Trophoblast cell (in vitro differentiated cells and primary cell): ENCODE data around the gene CYB5B.

Experiments
- DNase-seq, 2 donors: peaks; one replicate each; pipeline ENCODE4 v3.0.0-alpha.2; 2016
- H2AFZ ChIP-seq: 2 replicates; pipeline ENCODE4 v1.6.1; 2013; ENCODE audit warnings: low read length, moderate library complexity, mild to moderate bottlenecking; ENCODE audit not compliant: insufficient read depth, poor library complexity
- H2AK5ac ChIP-seq: 2 replicates; pipeline ENCODE4 v1.6.1; 2013; ENCODE audit warnings: mild to moderate bottlenecking, low read length
- H2BK120ac ChIP-seq: 2 replicates; pipeline ENCODE4 v1.6.1; 2013; ENCODE audit warnings: low read length, mild to moderate bottlenecking, moderate library complexity; ENCODE audit not compliant: insufficient read depth, poor library complexity
- H2BK12ac ChIP-seq: 2 replicates; pipeline ENCODE4 v1.6.1; 2013; ENCODE audit warnings: mild to moderate bottlenecking, low read length, moderate library complexity
- H2BK5ac ChIP-seq: 2 replicates; pipeline ENCODE4 v1.6.1; 2013; ENCODE audit warnings: low read length, low read depth, moderate library complexity, mild to moderate bottlenecking; ENCODE audit not compliant: poor library complexity
- H3K14ac ChIP-seq: 2 replicates; pipeline ENCODE4 v1.6.1; 2013; ENCODE audit warnings: mild to moderate bottlenecking, low read length
- H3K18ac ChIP-seq: 2 replicates; pipeline ENCODE4 v1.6.1; 2013; ENCODE audit warnings: mild to moderate bottlenecking, low read length
- H3K23ac ChIP-seq: 2 replicates; pipeline ENCODE4 v1.6.1; 2013; ENCODE audit warnings: low read length
- H3K27ac ChIP-seq: 2 replicates; pipeline ENCODE4 v1.5.1; 2013; ENCODE audit warnings: low read depth, mild to moderate bottlenecking, inconsistent platforms, low read length, moderate library complexity
- H3K27me3 ChIP-seq: 2 replicates; pipeline ENCODE4 v1.6.1; 2013; ENCODE audit warnings: inconsistent platforms, mild to moderate bottlenecking, low read length, moderate library complexity; ENCODE audit not compliant: insufficient read depth
- H3K36me3 ChIP-seq, 2 experiments: 1 replicate in 1 of 2; 2 replicates in 1 of 2; pipeline ENCODE4 v1.6.1; 2013; ENCODE audit warnings: low read length in 2 of 2, mild to moderate bottlenecking in 2 of 2, moderate library complexity in 1 of 2; ENCODE audit not compliant: insufficient read depth in 2 of 2, control insufficient read depth in 1 of 2
- H3K4ac ChIP-seq: 2 replicates; pipeline ENCODE4 v1.6.1; 2013; ENCODE audit warnings: low read depth, mild to moderate bottlenecking, low read length, moderate library complexity
- H3K4me1 ChIP-seq, 2 experiments: 1 replicate in 1 of 2; 2 replicates in 1 of 2; pipeline ENCODE4 v1.6.1; 2013; ENCODE audit warnings: low read length in 2 of 2, mild to moderate bottlenecking in 2 of 2, moderate library complexity in 1 of 2; ENCODE audit not compliant: insufficient read depth in 2 of 2, control insufficient read depth in 1 of 2
- H3K4me2 ChIP-seq: 2 replicates; pipeline ENCODE4 v1.6.1; 2013; ENCODE audit warnings: inconsistent platforms, mild to moderate bottlenecking, low read length, moderate library complexity
- H3K4me3 ChIP-seq: 2 replicates; pipeline ENCODE4 v1.5.1; 2013; ENCODE audit warnings: mild to moderate bottlenecking, low read depth, low read length, inconsistent platforms
- H3K79me1 ChIP-seq: one replicate; pipeline ENCODE4 v1.6.1; 2013; ENCODE audit warnings: low read length
- H3K79me2 ChIP-seq: 2 replicates; pipeline ENCODE4 v1.6.1; 2013; ENCODE audit warnings: low read length, mild to moderate bottlenecking; ENCODE audit not compliant: control insufficient read depth, insufficient read depth, poor library complexity
- H3K9ac ChIP-seq: 2 replicates; pipeline ENCODE4 v1.6.1; 2013; ENCODE audit warnings: mild to moderate bottlenecking, low read length
- H3K9me3 ChIP-seq: 2 replicates; pipeline ENCODE4 v1.6.1; 2013; ENCODE audit warnings: low read depth, mild to moderate bottlenecking, control low read depth, inconsistent platforms, low read length; ENCODE audit not compliant: insufficient read depth
- H4K12ac ChIP-seq: 2 replicates; pipeline ENCODE4 v1.6.1; 2013; ENCODE audit warnings: low read depth, mild to moderate bottlenecking, low read length, moderate library complexity
- H4K8ac ChIP-seq: 2 replicates; pipeline ENCODE4 v1.6.1; 2013; ENCODE audit warnings: low read depth, mild to moderate bottlenecking, low read length, moderate library complexity
- H4K91ac ChIP-seq: one replicate; pipeline ENCODE4 v1.6.1; 2013; ENCODE audit warnings: low read depth, mild to moderate bottlenecking, low read length, moderate library complexity
- WGBS: extraction: QIAGEN DNeasy Blood & Tissue Kit; methylation state at CpG from one replicate; pipeline ENCODE4 v1.1.7; 2013; ENCODE audit warnings: missing lambda C conversion rate; ENCODE audit not compliant: insufficient read length, insufficient coverage; ENCODE audit errors: extremely low coverage; 5-methylcytosine and 5-hydroxymethylcytosine counted together

CYB5B gene

GRCh38 chr16:69498926-69499325, 74.5 kb downstream of the CYB5B start:
- H3K79me1 ChIP-seq, result no peaks in the 10 kb centered on the region
- H2AK5ac ChIP-seq, result no peak overlapping the region
- no peak overlapping the region for H2BK5ac ChIP-seq
- H4K8ac ChIP-seq, result no peak overlapping the region
- H2BK12ac ChIP-seq, result no peak overlapping the region
- no peak overlapping the region for H3K23ac ChIP-seq
- H3K27me3 ChIP-seq, result no peaks in the 10 kb centered on the region
- no peak overlapping the region for H3K27ac ChIP-seq
- no peak overlapping the region for H3K14ac ChIP-seq
- H3K4ac ChIP-seq, result no peak overlapping the region
- no peak overlapping the region for H4K12ac ChIP-seq
- no peak overlapping the region for H2BK120ac ChIP-seq
- H3K4me2 ChIP-seq, result no peak overlapping the region
- no peaks in the 10 kb centered on the region for H3K36me3 ChIP-seq
- no peaks in the 10 kb centered on the region for H3K4me1 ChIP-seq
- no peak overlapping the region for H3K4me3 ChIP-seq
- H3K79me2 ChIP-seq, result no peaks in the 10 kb centered on the region
- no peak overlapping the region for H4K91ac ChIP-seq
- H2AFZ ChIP-seq, result no peak overlapping the region
- H3K9me3 ChIP-seq, result no peaks in the 10 kb centered on the region
- no CpG with 5 or more reads among the region's 5 CpGs for WGBS
- DNase-seq, result peak; percentile 91 to 96
- H3K9ac ChIP-seq, result no peak overlapping the region
- no peak overlapping the region for H3K18ac ChIP-seq

- Histone ChIP-seq H4K12ac (no peak overlapping the region), H3K18ac (no peak overlapping the region), H3K9ac (no peak overlapping the region), H3K23ac (no peak overlapping the region), H2BK120ac (no peak overlapping the region), H3K36me3 (no peaks in the 10 kb centered on the region), H3K4me1 (no peaks in the 10 kb centered on the region), H3K14ac (no peak overlapping the region), H4K8ac (no peak overlapping the region), H2AFZ (no peak overlapping the region), H3K4me2 (no peak overlapping the region), H3K27me3 (no peaks in the 10 kb centered on the region), H3K79me1 (no peaks in the 10 kb centered on the region), H2BK12ac (no peak overlapping the region), H3K27ac (no peak overlapping the region), H3K79me2 (no peaks in the 10 kb centered on the region), H4K91ac (no peak overlapping the region), H3K4ac (no peak overlapping the region), H3K9me3 (no peaks in the 10 kb centered on the region), H2BK5ac (no peak overlapping the region), H3K4me3 (no peak overlapping the region), H2AK5ac (no peak overlapping the region)
- WGBS, result no CpG with 5 or more reads among the region's 11 CpGs
- DNase-seq, result peak; percentile 88 to 90
Observed at GRCh38 chr16:69499541-69500230, 75.3 kb downstream of the CYB5B start.

GRCh38 chr16:69500496-69500895, 76.1 kb downstream of the CYB5B start:
- H3K23ac ChIP-seq, result no peak overlapping the region
- no peak overlapping the region for H3K18ac ChIP-seq
- H3K79me2 ChIP-seq, result no peaks in the 10 kb centered on the region
- no peak overlapping the region for H3K14ac ChIP-seq
- H3K4ac ChIP-seq, result no peak overlapping the region
- no peaks in the 10 kb centered on the region for H3K79me1 ChIP-seq
- no peak overlapping the region for H3K27ac ChIP-seq
- H3K4me2 ChIP-seq, result no peak overlapping the region
- no peak overlapping the region for H4K12ac ChIP-seq
- WGBS, result no CpG with 5 or more reads among the region's 4 CpGs
- H3K9ac ChIP-seq, result no peak overlapping the region
- H3K4me3 ChIP-seq, result no peak overlapping the region
- H2BK5ac ChIP-seq, result no peak overlapping the region
- H3K27me3 ChIP-seq, result no peaks in the 10 kb centered on the region
- H4K91ac ChIP-seq, result no peak overlapping the region
- H4K8ac ChIP-seq, result no peak overlapping the region
- no peak overlapping the region for H2BK120ac ChIP-seq
- H3K9me3 ChIP-seq, result no peaks in the 10 kb centered on the region
- H2AFZ ChIP-seq, result no peak overlapping the region
- H3K4me1 ChIP-seq, result no peaks in the 10 kb centered on the region
- no peak overlapping the region for H2AK5ac ChIP-seq
- DNase-seq, result peak; percentile 88 to 92
- H3K36me3 ChIP-seq, result no peaks in the 10 kb centered on the region
- H2BK12ac ChIP-seq, result no peak overlapping the region

DNA sequence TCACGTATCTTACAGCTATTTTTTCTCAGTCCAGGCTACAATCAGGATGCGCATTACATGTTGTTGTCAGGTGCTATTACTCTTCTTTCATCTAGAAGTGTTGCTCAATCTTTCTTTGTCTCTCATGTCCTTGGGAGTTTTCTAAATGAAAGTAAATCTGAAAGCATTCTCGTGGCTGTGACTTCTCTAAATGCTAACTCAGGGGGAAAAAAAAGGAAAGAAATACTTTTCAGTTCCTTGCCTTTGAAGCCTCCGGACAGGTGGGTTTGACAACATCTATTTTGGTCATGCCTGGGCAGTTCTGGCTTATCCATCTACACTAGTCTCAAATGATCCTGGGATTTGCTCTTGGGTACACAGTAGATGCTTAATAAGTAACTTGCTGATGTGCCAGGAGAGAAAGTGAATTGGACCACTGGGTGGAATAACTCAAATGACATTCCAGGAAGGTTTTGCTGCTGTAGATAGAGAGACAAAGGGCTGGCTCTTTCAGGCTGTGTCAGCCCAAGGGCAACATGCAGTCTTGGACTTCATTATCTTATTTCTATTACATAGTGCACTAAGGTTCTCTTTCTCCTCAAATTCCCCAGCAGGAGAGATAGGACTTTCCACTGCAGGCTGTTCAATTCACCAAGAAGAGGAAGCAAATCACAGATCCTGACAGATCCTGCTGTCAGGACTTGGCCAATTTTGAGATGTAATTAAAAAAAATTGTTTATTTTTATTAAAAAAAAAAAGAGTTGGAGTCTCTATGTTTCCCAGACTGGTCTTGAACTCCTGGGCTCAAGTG, 77.7 kb downstream of the CYB5B start:
- H3K79me2 ChIP-seq, result no peaks in the 10 kb centered on the region
- no peak overlapping the region for H2BK5ac ChIP-seq
- H3K9ac ChIP-seq, result no peak overlapping the region
- no peak overlapping the region for H3K18ac ChIP-seq
- H3K4me1 ChIP-seq, result no peaks in the 10 kb centered on the region
- H3K27me3 ChIP-seq, result no peaks in the 10 kb centered on the region
- no peak overlapping the region for H2BK12ac ChIP-seq
- no peaks in the 10 kb centered on the region for H3K9me3 ChIP-seq
- H3K23ac ChIP-seq, result no peak overlapping the region
- no peaks in the 10 kb centered on the region for H3K36me3 ChIP-seq
- no peak overlapping the region for H4K12ac ChIP-seq
- H3K27ac ChIP-seq, result no peak overlapping the region
- no peak overlapping the region for H3K4me3 ChIP-seq
- WGBS, result no CpG with 5 or more reads among the region's 4 CpGs
- H2AK5ac ChIP-seq, result no peak overlapping the region
- no peak overlapping the region for H3K4ac ChIP-seq
- H2AFZ ChIP-seq, result no peak overlapping the region
- H3K4me2 ChIP-seq, result no peak overlapping the region
- no peak overlapping the region for H2BK120ac ChIP-seq
- no peaks in the 10 kb centered on the region for H3K79me1 ChIP-seq
- no peak overlapping the region for H4K8ac ChIP-seq
- H3K14ac ChIP-seq, result no peak overlapping the region
- DNase-seq, result peak; percentile 26 to 84
- no peak overlapping the region for H4K91ac ChIP-seq
